GM21529 (cell line): Measurements from ENCODE around the gene ERH.

ENCODE experiments used
- ATAC-seq: cut with Tn5 transposase; IDR thresholded peaks from one replicate; pipeline ENCODE4 v1.9.1; 2021; ENCODE audit not compliant: unreplicated experiment

Gene ERH

GRCh38 chr14:69357544-69358200, 40.4 kb downstream of the ERH start:
- no peak for ATAC-seq

DNA sequence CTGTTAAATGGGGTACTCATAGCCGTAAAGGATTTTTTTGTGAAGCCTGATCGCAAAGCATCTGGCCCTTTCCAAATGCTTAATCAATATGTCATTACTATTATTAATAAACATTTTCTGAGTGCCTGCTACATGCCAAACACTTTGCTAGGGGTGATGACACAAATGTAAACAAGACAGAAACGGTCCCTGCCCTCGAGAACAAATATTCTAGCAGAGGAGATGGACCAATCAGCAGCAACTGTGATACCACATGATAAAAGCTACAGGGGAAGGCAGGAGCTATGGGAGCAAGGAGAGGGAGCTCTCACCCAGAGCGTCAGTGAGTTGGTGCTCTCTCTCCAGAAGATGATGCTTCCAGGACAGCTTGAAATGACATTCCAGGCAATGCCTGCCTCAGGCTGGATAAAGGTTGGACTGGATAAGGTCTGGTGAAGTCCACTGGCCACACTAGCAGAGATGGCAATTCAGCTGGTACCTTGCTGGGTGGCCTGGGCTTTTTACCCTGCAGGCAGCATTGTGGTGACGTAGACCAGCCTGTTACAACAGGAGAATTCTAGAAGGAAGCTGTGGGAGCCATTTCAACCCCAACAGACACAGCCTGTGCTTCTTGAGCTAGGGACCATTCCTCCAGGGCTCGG, 41.1 kb downstream of the ERH start:
- no peak for ATAC-seq

GRCh38 chr14:69355607-69356281, 42.4 kb downstream of the ERH start:
- no peak for ATAC-seq

DNA sequence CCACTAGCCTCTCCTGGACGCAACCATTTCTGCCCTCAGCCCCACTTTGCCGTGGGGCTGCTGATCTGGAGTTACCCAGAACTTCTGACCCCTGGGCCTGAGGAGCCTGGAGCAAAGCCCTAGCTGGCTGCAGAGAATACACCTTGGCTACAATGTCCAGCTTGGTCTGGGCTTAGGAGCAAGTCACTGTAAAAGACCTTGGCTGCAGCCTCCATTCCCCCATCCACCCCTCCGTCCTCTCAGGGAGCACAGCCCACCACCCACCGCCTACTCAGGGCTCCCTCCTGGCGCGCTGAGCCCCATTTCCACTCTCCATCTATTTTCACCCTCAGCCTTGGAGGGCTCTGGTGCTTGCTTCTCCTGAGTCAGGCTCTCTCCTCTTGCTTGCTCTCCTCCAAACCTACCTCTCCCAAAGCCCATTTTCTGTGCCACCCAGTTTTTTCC, 42.9 kb downstream of the ERH start:
- ATAC-seq: no peak

- peak; percentile 89 for ATAC-seq
Measured at GRCh38 chr14:69354383-69355153, 43.5 kb downstream of the ERH start.

- ATAC-seq: no peak
Measured at GRCh38 chr14:69353168-69353567, 44.9 kb downstream of the ERH start.

DNA sequence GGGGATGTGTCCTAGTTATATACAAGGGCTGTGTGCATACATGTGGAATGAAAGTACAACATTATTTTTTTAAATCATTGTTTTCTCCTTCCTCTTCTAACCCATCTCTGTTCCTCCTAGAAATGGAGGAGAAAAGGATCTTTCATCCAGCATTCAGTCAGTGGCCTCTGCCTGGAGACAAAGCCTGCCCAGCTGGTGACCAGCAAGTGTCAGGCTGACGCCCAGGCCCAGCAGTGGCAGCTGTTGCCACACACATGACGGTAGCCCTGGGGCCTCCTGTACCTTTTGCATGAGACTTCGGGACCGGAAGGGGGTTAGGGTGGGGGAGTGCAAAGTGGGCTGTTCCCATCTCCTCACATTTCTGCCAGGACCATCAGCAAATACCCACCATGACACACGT, 46.2 kb downstream of the ERH start:
- no peak for ATAC-seq

DNA sequence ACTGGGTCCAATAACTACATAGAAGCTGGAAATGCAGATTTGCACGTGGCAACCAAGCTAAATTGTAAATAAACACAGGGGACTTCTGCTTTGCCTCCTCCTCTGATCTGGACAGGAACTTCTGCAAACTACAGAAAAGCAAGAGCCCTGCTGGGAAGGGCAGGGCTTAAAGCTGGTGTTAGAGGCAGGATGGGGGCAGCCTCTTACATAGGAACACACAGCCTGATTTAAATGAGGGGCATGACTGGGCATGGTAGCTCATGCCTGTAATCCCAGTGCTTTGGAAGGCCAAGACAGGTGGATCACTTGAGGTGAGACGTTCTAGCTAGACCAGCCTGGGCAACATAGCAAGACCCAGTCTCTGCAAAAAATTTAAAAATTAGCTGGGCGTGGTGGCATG, 46.7 kb downstream of the ERH start:
- ATAC-seq: no peak

DNA sequence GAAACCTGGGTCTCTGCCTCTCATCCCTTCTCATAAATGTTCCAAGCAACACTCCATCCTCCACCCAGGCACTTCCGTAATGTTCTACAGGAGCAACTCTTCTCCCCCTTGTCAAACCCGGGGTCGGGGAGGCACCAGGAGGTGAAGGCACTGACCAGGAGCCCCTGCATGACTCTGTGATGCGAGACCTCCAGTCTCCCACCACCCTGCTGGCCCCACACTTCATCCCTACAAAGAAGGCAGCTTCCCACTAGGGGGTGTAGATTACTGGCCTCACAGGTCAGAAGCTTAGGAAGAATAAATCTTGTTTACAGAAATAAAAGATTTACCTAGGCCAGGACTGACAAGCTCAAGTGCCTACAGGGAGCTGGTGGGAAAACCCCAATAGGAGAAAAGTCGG, 47.2 kb downstream of the ERH start:
- ATAC-seq: no peak

DNA sequence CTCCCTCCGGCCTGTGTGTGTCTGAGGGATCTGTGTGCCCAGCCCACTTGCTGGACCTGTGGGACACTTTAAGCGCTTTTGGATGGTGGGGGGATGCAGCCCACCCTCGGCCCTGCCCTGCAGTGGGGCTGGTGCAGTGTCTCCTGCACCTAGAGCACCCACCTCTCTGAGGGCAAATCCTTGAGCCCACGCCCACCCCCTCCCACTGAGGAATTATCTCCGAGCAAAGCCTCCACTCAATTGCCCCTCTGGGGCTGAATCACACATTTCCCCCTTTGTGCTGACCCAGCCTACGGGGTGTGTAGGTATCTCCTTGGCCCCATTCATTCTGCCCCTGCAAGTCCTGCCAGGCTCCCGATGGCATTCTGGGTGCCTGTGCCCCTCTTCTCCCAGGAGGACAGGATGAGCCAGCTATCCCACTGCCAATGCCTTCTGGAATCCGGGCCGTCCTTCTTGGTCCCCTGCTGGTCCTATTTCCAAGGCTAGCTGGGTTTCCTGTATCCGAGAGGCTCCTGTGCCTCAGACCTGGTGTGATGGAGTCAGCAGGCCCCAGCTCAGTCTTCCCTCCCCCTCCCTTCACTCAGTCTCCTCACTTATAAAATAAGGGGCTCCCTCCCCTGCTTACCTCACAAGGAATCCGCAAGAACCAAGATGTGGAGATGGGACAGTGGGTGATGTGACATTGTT, 48.9 kb downstream of the ERH start:
- no peak for ATAC-seq

DNA sequence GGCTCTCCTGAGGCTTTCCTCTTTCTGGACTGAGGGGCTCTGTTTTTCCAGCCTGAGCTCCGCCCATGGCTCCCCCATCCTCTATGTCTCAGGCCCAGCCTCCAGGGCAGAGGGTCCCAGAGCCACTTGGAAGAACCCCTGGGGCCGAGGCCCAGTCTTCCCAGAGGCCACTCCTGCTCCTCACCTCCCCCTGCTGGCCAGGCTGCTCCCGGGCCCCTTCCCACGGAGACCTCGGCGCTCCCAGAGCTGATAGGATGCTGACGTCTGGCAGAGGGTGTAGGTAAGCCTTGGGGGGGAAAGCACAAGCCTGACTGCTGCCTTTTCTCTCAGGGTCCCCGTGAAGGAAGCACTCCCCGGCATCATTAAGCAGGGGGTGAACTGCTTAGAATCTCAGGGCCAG, 51.4 kb downstream of the ERH start:
- ATAC-seq: no peak

- ATAC-seq: no peak
Measured at GRCh38 chr14:69345402-69345801, 52.7 kb downstream of the ERH start.

DNA sequence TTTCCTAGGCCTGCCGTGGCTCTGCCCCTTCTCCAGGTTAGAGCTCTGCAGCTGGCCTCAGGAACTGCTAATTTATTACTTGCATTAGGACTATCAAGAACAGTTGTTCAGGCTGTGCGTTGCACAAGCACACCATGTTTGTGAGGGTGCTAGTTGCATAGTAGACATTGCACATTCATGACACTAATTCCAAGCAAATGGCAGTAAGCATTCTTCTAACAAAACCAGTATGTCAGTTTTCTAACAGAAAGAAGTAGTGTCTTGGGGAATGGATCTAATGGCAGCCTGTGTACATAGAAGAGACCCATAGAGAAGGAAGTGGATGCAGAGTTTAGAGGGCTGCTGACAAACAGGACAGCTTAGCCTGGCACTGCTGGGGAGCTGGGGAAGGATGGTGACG, 53.9 kb downstream of the ERH start:
- ATAC-seq: no peak

- no peak for ATAC-seq
Measured at GRCh38 chr14:69342928-69343525, 55.1 kb downstream of the ERH start.

- ATAC-seq: no peak
Measured at GRCh38 chr14:69339426-69339825, 58.7 kb downstream of the ERH start.

DNA sequence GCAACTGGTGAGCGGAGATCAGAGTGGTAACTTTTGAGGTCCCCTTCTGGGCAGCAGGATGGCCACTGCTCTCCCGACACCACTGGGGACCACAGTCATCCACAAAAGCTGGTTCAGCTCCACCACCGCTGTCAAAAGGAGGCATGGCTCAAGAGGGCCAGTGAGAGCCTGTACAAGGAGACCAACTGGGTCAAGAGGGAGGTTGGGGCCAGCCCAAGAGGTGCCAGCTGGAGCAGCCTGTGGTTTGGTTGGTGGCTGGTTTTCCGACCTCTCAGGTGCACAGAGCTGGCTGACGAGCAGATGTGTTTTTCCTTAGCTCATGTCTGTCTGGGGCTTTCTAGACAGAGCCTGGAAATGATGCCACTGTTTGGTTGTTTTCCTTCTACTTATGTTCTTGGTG, 60.1 kb downstream of the ERH start:
- ATAC-seq: no peak

GRCh38 chr14:69335371-69335771, 62.7 kb downstream of the ERH start:
- ATAC-seq: no peak

GRCh38 chr14:69334576-69334975, 63.5 kb downstream of the ERH start:
- ATAC-seq: no peak

GRCh38 chr14:69333791-69334337, 64.2 kb downstream of the ERH start:
- no peak for ATAC-seq

- no peak for ATAC-seq
Measured at GRCh38 chr14:69332782-69333395, 65.2 kb downstream of the ERH start.
